Measurements from ENCODE around the gene ERVK3-1. TPM values are rescaled to one million over a fixed set of nuclear protein-coding genes. Genes with fewer than 3 reads are reported as not detected.

Gene ERVK3-1
- total and polyA plus RNA-seq, 2 of the 13 experiments (the other 11 are each of a cell fraction or from before 2014, with no cell fraction given), result 28.5 to 38.7 TPM

- TF ChIP-seq ZNF503 (CRISPR knock-in tag; IDR thresholded peaks at IDR 0.05), result 0 out of 2 replicates have a peak, but pooled peaks have one; percentile 59
- no peak for TF ChIP-seq USF2 (IDR thresholded peaks at IDR 0.05; ENCODE audit: low read depth, low read length)
- TF ChIP-seq USF2 (CRISPR knock-in tag; IDR thresholded peaks at IDR 0.05; ENCODE audit: borderline replicate concordance), result no peak
- TF ChIP-seq ZNF232 (CRISPR knock-in tag; IDR thresholded peaks at IDR 0.05; ENCODE audit: borderline replicate concordance), result peak; percentile 81; the same call in 1 of the 2 replicates
- peak; percentile 73 for TF ChIP-seq ZFY (CRISPR knock-in tag; IDR thresholded peaks at IDR 0.05)
- TF ChIP-seq IKZF4 (CRISPR knock-in tag; IDR thresholded peaks at IDR 0.05; ENCODE audit: borderline replicate concordance, low read depth, not compliant biosample characterization), result peak; percentile 84
- 0 out of 2 replicates have a peak, but pooled peaks have one; percentile 78 for TF ChIP-seq ZBTB38 (CRISPR knock-in tag; IDR thresholded peaks at IDR 0.05)
- TF ChIP-seq KDM2A (CRISPR knock-in tag; IDR thresholded peaks at IDR 0.05; ENCODE audit: borderline replicate concordance, low read depth), result peak; percentile 18; the same call in 1 of the 2 replicates
- no peak for TF ChIP-seq NCOA5 (CRISPR knock-in tag; IDR thresholded peaks at IDR 0.05)
- TF ChIP-seq KIAA2018 (CRISPR knock-in tag; IDR thresholded peaks at IDR 0.05; ENCODE audit: borderline replicate concordance), result no peak
- 0 out of 2 replicates have a peak, but pooled peaks have one; percentile 6 for TF ChIP-seq TFDP2 (CRISPR knock-in tag; IDR thresholded peaks at IDR 0.05)
- peak; percentile 75 for TF ChIP-seq ZFP90 (CRISPR knock-in tag; IDR thresholded peaks at IDR 0.05; ENCODE audit: borderline replicate concordance)
- TF ChIP-seq MXD4 (CRISPR knock-in tag; IDR thresholded peaks at IDR 0.05), result peak; percentile 48; the same call in 1 of the 2 replicates
- no peak for TF ChIP-seq ZNF234 (CRISPR knock-in tag; conservative IDR thresholded peaks at IDR 0.05)
Observed at GRCh38 chr19:58279042-58279924, 25.9 kb upstream of the ERVK3-1 start (continued).
